Endothelial cell of umbilical vein (primary cell): ENCODE data around the gene SIM2. TPM values are rescaled to one million over a fixed set of nuclear protein-coding genes. Genes with fewer than 3 reads are reported as not detected.
"Not testable (repeated sequence)": the region's sequence is repeated elsewhere in the genome, so short reads cannot be mapped to it uniquely, and the experiment has no call there.

Experiments used
- BruUV-seq: library from RNA; stranded (reverse); fragments of 400-500 nt; replicated peaks from 2 replicates; lab custom pipeline; 2021; lab: Mats Ljungman, UMichigan
- CTCF ChIA-PET: fragments of 300-600, 350-600 bp; sonication (Branson Sonifier 250); formaldehyde crosslinking; loops from one replicate; lab custom pipeline; 2021; ENCODE audit warnings: antibody characterized with exemption, inconsistent platforms; lab: Charles Lee
- POLR2A ChIA-PET: fragments of 300-600, 350-600 bp; sonication (Branson Sonifier 250); formaldehyde crosslinking; loops from one replicate; lab custom pipeline; 2021; ENCODE audit warnings: antibody characterized with exemption, inconsistent platforms; lab: Charles Lee
- DNase-seq: peaks from one replicate; pipeline ENCODE4 v3.0.0-alpha.2; 2011; ENCODE audit warnings: low read depth, low spot score
- FAIRE-seq: peaks from 2 replicates; lab custom pipeline; 2011; peaks lifted over from hg19 to GRCh38; lab: Jason Lieb, UNC
- H2AFZ ChIP-seq: 2 replicates; pipeline ENCODE4 v1.6.0; 2012; ENCODE audit warnings: low read depth, low read length, control low read depth, inconsistent platforms
- H3K27ac ChIP-seq: 2 replicates; pipeline ENCODE4 v1.5.1; 2011; ENCODE audit warnings: low read depth, mild to moderate bottlenecking, control low read depth, low read length, moderate library complexity; ENCODE audit not compliant: insufficient read depth
- H3K27me3 ChIP-seq, 2 experiments: 2 replicates each; pipeline versions ENCODE4 v1.6.0 to v1.6.1; 2011; ENCODE audit warnings: low read length in 2 of 2, mixed read lengths in 1 of 2; ENCODE audit not compliant: control insufficient read depth in 2 of 2, insufficient read depth in 2 of 2
- H3K36me3 ChIP-seq, 2 experiments: 2 replicates in 1 of 2; 3 replicates in 1 of 2; pipeline ENCODE4 v1.5.1; 2011; ENCODE audit warnings: low read length in 2 of 2, mild to moderate bottlenecking in 1 of 2, moderate library complexity in 1 of 2; ENCODE audit not compliant: control insufficient read depth in 2 of 2, insufficient read depth in 2 of 2; ENCODE audit errors: extremely low read depth in 1 of 2
- H3K4me1 ChIP-seq: 3 replicates; pipeline ENCODE4 v1.5.1; 2011; ENCODE audit warnings: mild to moderate bottlenecking, low read length; ENCODE audit not compliant: control insufficient read depth, insufficient read depth; ENCODE audit errors: extremely low read depth
- H3K4me2 ChIP-seq: 2 replicates; pipeline ENCODE4 v1.6.1; 2011; ENCODE audit warnings: low read length, control low read depth, mixed read lengths; ENCODE audit not compliant: insufficient read depth
- H3K4me3 ChIP-seq, 3 experiments: fragments of 200-600 bp in 1 of 3; sonication (generic), shearing (Covaris generic) in 1 of 3; replicated peaks in 1 of 3; 2 replicates each; pipeline ENCODE4 v1.5.1; 2011 to 2016; ENCODE audit warnings: control low read depth in 3 of 3, low read length in 3 of 3, mild to moderate bottlenecking in 2 of 3, inconsistent platforms in 1 of 3, low read depth in 1 of 3, moderate library complexity in 1 of 3; ENCODE audit not compliant: insufficient read depth in 1 of 3
- H3K79me2 ChIP-seq: 2 replicates; pipeline ENCODE4 v1.6.0; 2012; ENCODE audit warnings: low read length, inconsistent platforms; ENCODE audit not compliant: control insufficient read depth, insufficient read depth
- H3K9ac ChIP-seq: replicated peaks from 2 replicates; pipeline ENCODE3; 2011; ENCODE audit warnings: low read length, control low read depth; ENCODE audit not compliant: insufficient read depth; ENCODE audit errors: extremely low read depth
- H3K9me1 ChIP-seq: replicated peaks from 3 replicates; pipeline ENCODE4 v1.6.0; 2011; ENCODE audit warnings: mild to moderate bottlenecking, low read length; ENCODE audit not compliant: control insufficient read depth, insufficient read depth; ENCODE audit errors: extremely low read depth
- H3K9me3 ChIP-seq: replicated peaks from 2 replicates; pipeline ENCODE4 v1.5.1; 2012; ENCODE audit warnings: low read length, inconsistent platforms; ENCODE audit not compliant: control insufficient read depth, insufficient read depth
- H4K20me1 ChIP-seq: replicated peaks from 2 replicates; pipeline ENCODE3; 2011; ENCODE audit warnings: mild to moderate bottlenecking, low read length; ENCODE audit not compliant: control insufficient read depth, insufficient read depth; ENCODE audit errors: extremely low read depth
- CTCF ChIP-seq, 2 donors: IDR thresholded peaks; 1 replicate in 1 of 2; 2 replicates in 1 of 2; pipeline ENCODE4 v1.5.1; 2011; ENCODE audit warnings: low read length in 2 of 2, mild to moderate bottlenecking in 2 of 2, moderate library complexity in 2 of 2, control low read depth in 1 of 2, inconsistent platforms in 1 of 2, low read depth in 1 of 2; ENCODE audit not compliant: insufficient read depth in 1 of 2; ENCODE audit errors: extremely low read depth in 1 of 2
- EZH2 ChIP-seq: IDR thresholded peaks from 2 replicates; pipeline ENCODE4 v1.6.1; 2012; ENCODE audit warnings: borderline replicate concordance, low read depth, mild to moderate bottlenecking, moderate library complexity, low read length, inconsistent platforms; ENCODE audit not compliant: severe bottlenecking
- FOS ChIP-seq: IDR thresholded peaks from 2 replicates; pipeline ENCODE4 v1.6.1; 2011; ENCODE audit warnings: mild to moderate bottlenecking, low read length, moderate library complexity, borderline replicate concordance; ENCODE audit not compliant: insufficient read depth
- GATA2 ChIP-seq: IDR thresholded peaks from 2 replicates; pipeline ENCODE4 v1.7.0; 2011; ENCODE audit warnings: low read depth, mild to moderate bottlenecking, moderate library complexity, mixed read lengths, low read length; ENCODE audit not compliant: insufficient read length, insufficient read depth
- JUN ChIP-seq: IDR thresholded peaks from 2 replicates; pipeline ENCODE4 v1.6.1; 2011; ENCODE audit warnings: borderline replicate concordance, low read depth; ENCODE audit not compliant: insufficient read length, insufficient read depth
- MYC ChIP-seq: IDR thresholded peaks from one replicate; pipeline ENCODE4 v1.6.1; 2011; ENCODE audit warnings: mild to moderate bottlenecking, low read depth, low read length
- POLR2AphosphoS5 ChIP-seq: IDR thresholded peaks from 2 replicates; pipeline ENCODE4 v1.6.1; 2012; ENCODE audit warnings: low read depth, mild to moderate bottlenecking, control low read depth, low read length, moderate library complexity; ENCODE audit not compliant: insufficient read depth
- dilution Hi-C: fragments of 300-500 bp; cut with MboI; formaldehyde crosslinking; loops from one replicate; pipeline ENCODE4 v1.15.0; 2019; ENCODE audit warnings: low sequenced_read_pairs; ENCODE audit not compliant: extremely low pct_ligation_motif_present
- intact Hi-C: fragments of 100-400 bp; cut with micrococcal nuclease; formaldehyde crosslinking; loops from one replicate; pipeline ENCODE4 v1.10.0; 2022
- polyA plus RNA-seq, 4 experiments: library from polyadenylated mRNA; depleted of rRNA in 3 of 4; stranded (reverse) in 3 of 4; unstranded in 1 of 4; fragments of >200 nt; gene quantifications; 2 replicates each; pipeline versions ENCODE4 v1.2.1 to v1.2.3, GENCODE V29; 2011 to 2012; ENCODE audit warnings: missing spikeins in 1 of 4
- total RNA-seq: library from RNA; stranded (reverse); gene quantifications from 2 replicates; pipeline ENCODE4 v1.2.3, GENCODE V29; 2021

Gene SIM2
- total and polyA plus RNA-seq, 2 donors (not counting 3 experiments of a cell fraction or from before 2014, with no cell fraction given): not detected

GRCh38 chr21:36656138-36656537, 42.8 kb upstream of the SIM2 start:
- H3K9me3 ChIP-seq: no peaks in the 10 kb centered on the region
- BruUV-seq: no TSS peak
- FAIRE-seq (no peak), DNase-seq (no peak)
- no peaks in the 10 kb centered on the region for H4K20me1 ChIP-seq
- dilution Hi-C loops: no loop called here
- H3K79me2 ChIP-seq: no peaks in the 10 kb centered on the region
- H3K27me3 ChIP-seq: peaks cover 9 to 14% of the 10 kb centered on the region in 2 experiments
- POLR2A ChIA-PET: no interaction called here
- H3K27ac ChIP-seq: no peak overlapping the region
- CTCF ChIA-PET: interaction anchor here (2.0 kb wide), 1 partner anchor 25 kb away, joined by 8 read pairs; no protein-coding TSS in a partner anchor
- H3K9ac ChIP-seq: no peak overlapping the region
- H3K4me1 ChIP-seq: no peaks in the 10 kb centered on the region
- intact Hi-C loops: no loop called here
- H3K4me2 ChIP-seq: no peak overlapping the region
- H3K36me3 ChIP-seq: no peaks in the 10 kb centered on the region
- H2AFZ ChIP-seq: no peak overlapping the region
- no peak for TF ChIP-seq MYC
- TF ChIP-seq JUN: no peak
- TF ChIP-seq CTCF (IDR thresholded peaks at IDR 0.05; ENCODE audit: extremely low read depth in 1 of 2, insufficient read depth in 1 of 2, low read depth in 1 of 2, low read length in 2 of 2): no peak
- no peak for TF ChIP-seq FOS
- no peak for TF ChIP-seq GATA2
- no peak for TF ChIP-seq POLR2AphosphoS5
- TF ChIP-seq EZH2: no peak
- H3K4me3 ChIP-seq: no peak overlapping the region
- H3K9me1 ChIP-seq: no peaks in the 10 kb centered on the region

GRCh38 chr21:36657290-36657689, 41.6 kb upstream of the SIM2 start:
- dilution Hi-C loops: not testable (repeated sequence)

More at GRCh38 chr21:36657290-36657689, 41.6 kb upstream of the SIM2 start:
- H3K79me2 ChIP-seq, H3K4me3 ChIP-seq, H2AFZ ChIP-seq, H3K9me3 ChIP-seq, FAIRE-seq, H3K9me1 ChIP-seq, POLR2A ChIA-PET, intact Hi-C loops, H3K4me1 ChIP-seq, BruUV-seq, H3K36me3 ChIP-seq, H3K4me2 ChIP-seq, H3K27ac ChIP-seq, H3K9ac ChIP-seq, DNase-seq, H4K20me1 ChIP-seq: not testable (repeated sequence)
- CTCF ChIA-PET: interaction anchor here (2.1 to 3.2 kb wide), 2 partner anchors 10 to 26 kb away, joined by 8 to 19 read pairs; no protein-coding TSS in a partner anchor
- H3K27me3 ChIP-seq: peaks cover 9 to 14% of the 10 kb centered on the region in 2 experiments
